Suprapubic skin (tissue), 4 donors: ENCODE results near the gene PGM5. TPM values are rescaled to one million over a fixed set of nuclear protein-coding genes. Genes with fewer than 3 reads are reported as not detected.

Experiments
- DNase-seq, 2 donors: peaks; one replicate each; pipeline ENCODE4 v3.0.0-alpha.2; 2019; ENCODE audit warnings: low spot score in 2 of 2
- H3K27ac ChIP-seq: fragments of 200-600 bp; sonication (generic); one replicate; pipeline ENCODE4 v1.5.1; 2019
- H3K27me3 ChIP-seq: fragments of 200-600 bp; sonication (generic); one replicate; pipeline ENCODE4 v1.5.1; 2019
- H3K36me3 ChIP-seq: fragments of 200-600 bp; sonication (generic); one replicate; pipeline ENCODE4 v1.5.1; 2019
- H3K4me1 ChIP-seq: fragments of 200-600 bp; sonication (generic); one replicate; pipeline ENCODE4 v1.5.1; 2019
- H3K4me3 ChIP-seq: fragments of 200-600 bp; sonication (generic); one replicate; pipeline ENCODE4 v1.5.1; 2019; ENCODE audit warnings: mild to moderate bottlenecking
- H3K9me3 ChIP-seq: fragments of 200-600 bp; sonication (generic); one replicate; pipeline ENCODE4 v1.5.1; 2019
- EP300 ChIP-seq: sonication (generic); formaldehyde crosslinking; IDR thresholded peaks from one replicate; pipeline ENCODE4 v1.6.1; 2017; ENCODE audit warnings: antibody characterized with exemption
- POLR2A ChIP-seq, 2 donors: fragments of 450-650 bp; IDR thresholded peaks; one replicate each; pipeline ENCODE4 v1.6.1; 2017; ENCODE audit warnings: antibody characterized with exemption in 2 of 2, mild to moderate bottlenecking in 2 of 2, moderate library complexity in 2 of 2
- POLR2AphosphoS5 ChIP-seq, 3 donors: sonication (generic); formaldehyde crosslinking; IDR thresholded peaks; one replicate each; pipeline ENCODE4 v1.6.1; 2017; ENCODE audit warnings: antibody characterized with exemption in 3 of 3
- WGBS: methylation state at CpG from one replicate; pipeline ENCODE4 v1.1.5; 2018; 5-methylcytosine and 5-hydroxymethylcytosine counted together
- total RNA-seq, 4 donors: library from RNA; depleted of rRNA; stranded (reverse); fragments of >200 nt; gene quantifications; one replicate each; pipeline ENCODE4 v1.1.0, GENCODE V29; 2016
- TF ChIP-seq, protein P1 (sequence below), 2 donors: fragments of 200-600 bp in 1 of 2; fragments of 450-650 bp in 1 of 2; sonication (generic) in 1 of 2; IDR thresholded peaks; one replicate each; pipeline ENCODE4 v1.5.1; 2016 to 2019; ENCODE audit warnings: antibody characterized with exemption in 2 of 2, mild to moderate bottlenecking in 1 of 2, moderate library complexity in 1 of 2

Gene PGM5
- total RNA-seq, 4 donors from 2014 or later = 5.1 to 10.6 (median 6.1) TPM

GRCh38 chr9:68540712-68541535, 184.5 kb downstream of the PGM5 start, which contains the start of gene TMEM252:
TMEM252 (minus strand) TSS chr9:68540883; CDS start chr9:68540814, 69 bp downstream.
- no peaks in the 10 kb centered on the region for H3K27me3 ChIP-seq
- no peaks in the 10 kb centered on the region for H3K4me1 ChIP-seq
- no peaks in the 10 kb centered on the region for H3K36me3 ChIP-seq
- no peaks in the 10 kb centered on the region for H3K9me3 ChIP-seq
- TF ChIP-seq EP300 (no peak), POLR2A (IDR thresholded peaks at IDR 0.05) (no peak), POLR2AphosphoS5 (IDR thresholded peaks at IDR 0.05) (no peak)
- TF ChIP-seq, protein P1, sequence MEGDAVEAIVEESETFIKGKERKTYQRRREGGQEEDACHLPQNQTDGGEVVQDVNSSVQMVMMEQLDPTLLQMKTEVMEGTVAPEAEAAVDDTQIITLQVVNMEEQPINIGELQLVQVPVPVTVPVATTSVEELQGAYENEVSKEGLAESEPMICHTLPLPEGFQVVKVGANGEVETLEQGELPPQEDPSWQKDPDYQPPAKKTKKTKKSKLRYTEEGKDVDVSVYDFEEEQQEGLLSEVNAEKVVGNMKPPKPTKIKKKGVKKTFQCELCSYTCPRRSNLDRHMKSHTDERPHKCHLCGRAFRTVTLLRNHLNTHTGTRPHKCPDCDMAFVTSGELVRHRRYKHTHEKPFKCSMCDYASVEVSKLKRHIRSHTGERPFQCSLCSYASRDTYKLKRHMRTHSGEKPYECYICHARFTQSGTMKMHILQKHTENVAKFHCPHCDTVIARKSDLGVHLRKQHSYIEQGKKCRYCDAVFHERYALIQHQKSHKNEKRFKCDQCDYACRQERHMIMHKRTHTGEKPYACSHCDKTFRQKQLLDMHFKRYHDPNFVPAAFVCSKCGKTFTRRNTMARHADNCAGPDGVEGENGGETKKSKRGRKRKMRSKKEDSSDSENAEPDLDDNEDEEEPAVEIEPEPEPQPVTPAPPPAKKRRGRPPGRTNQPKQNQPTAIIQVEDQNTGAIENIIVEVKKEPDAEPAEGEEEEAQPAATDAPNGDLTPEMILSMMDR (IDR thresholded peaks at IDR 0.05) = no peak
- WGBS = 44% methylated on average over 8 of the region's 8 CpGs
- H3K27ac ChIP-seq = no peak within 1 kb of the TSS
- DNase-seq = no peak
- H3K4me3 ChIP-seq = no peak within 1 kb of the TSS

DNA sequence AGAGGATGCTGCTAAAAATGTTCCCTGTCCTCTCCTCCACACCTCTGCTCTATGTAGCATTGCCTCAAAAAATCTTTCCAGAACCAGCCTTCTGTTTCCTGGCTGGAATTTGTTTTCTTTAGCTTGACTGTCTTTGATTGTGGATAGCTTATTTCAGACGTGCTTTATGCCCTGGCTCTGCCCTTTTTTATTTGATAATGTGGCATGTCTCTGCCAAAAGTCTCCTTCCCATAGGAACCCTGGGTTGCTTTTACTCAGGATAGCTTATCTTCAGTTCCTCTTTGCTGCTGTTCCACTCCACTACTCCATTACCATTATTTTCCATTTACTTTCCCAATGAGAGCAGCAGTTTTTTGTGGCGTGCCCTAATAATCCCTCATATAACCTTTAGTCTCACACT, 185.2 kb downstream of the PGM5 start:
- H3K36me3 ChIP-seq = no peaks in the 10 kb centered on the region
- no peaks in the 10 kb centered on the region for H3K27me3 ChIP-seq
- WGBS = 47% methylated on average over 2 of the region's 2 CpGs
- H3K4me1 ChIP-seq = no peaks in the 10 kb centered on the region
- no peak for DNase-seq
- H3K9me3 ChIP-seq = no peaks in the 10 kb centered on the region
- no peak overlapping the region for H3K27ac ChIP-seq
- TF ChIP-seq POLR2A (IDR thresholded peaks at IDR 0.05) (no peak), POLR2AphosphoS5 (IDR thresholded peaks at IDR 0.05) (no peak), EP300 (no peak)
- TF ChIP-seq, protein P1 (IDR thresholded peaks at IDR 0.05) = no peak
- no peak overlapping the region for H3K4me3 ChIP-seq

- Histone ChIP-seq H3K36me3 (no peaks in the 10 kb centered on the region), H3K27ac (no peak overlapping the region), H3K4me1 (no peaks in the 10 kb centered on the region), H3K4me3 (no peak overlapping the region), H3K27me3 (no peaks in the 10 kb centered on the region), H3K9me3 (no peaks in the 10 kb centered on the region)
- TF ChIP-seq POLR2AphosphoS5 (IDR thresholded peaks at IDR 0.05) (no peak), POLR2A (IDR thresholded peaks at IDR 0.05) (no peak), EP300 (no peak)
- TF ChIP-seq, protein P1 (IDR thresholded peaks at IDR 0.05) = no peak
- 88% methylated on average over 3 of the region's 3 CpGs for WGBS
- no peak for DNase-seq
Observed at GRCh38 chr9:68545033-68545705, 188.8 kb downstream of the PGM5 start.

DNA sequence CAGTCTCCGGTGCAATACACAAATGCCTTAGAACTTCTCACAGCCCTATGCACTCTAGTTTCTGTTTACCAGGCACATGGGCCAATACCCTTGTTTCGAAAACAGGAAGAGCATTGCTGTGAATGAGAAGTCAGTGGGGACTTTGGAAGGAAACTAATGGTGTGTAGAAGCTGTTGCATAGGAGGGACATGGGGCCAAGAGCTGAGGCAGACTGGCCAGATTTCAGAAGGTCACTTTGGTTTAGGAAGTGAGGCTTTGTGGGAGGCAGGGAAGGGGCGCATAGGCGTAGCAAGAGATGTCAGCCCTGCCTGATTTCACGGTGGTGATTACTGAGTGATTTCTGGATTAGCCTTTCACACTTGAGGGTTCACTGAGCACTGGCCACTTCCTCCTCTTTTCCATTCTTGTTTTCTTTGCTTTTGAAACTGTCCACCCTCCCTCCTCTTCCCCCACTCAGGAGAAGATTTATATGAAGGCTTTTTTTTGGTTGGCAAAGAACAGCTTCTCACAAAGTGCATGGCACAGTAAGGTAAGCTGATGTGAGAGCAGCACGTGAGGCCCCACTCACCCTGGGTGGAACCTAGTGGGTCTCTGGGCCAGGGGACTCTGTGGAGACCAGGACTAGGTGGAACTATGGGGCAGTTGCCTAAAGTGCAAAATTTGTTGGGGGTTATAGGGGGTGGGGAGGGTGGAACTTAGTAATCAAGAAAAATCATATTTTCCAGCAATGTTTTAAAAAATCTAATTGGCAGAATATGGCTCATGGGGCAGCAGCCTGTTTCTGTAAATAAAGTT, 190.4 kb downstream of the PGM5 start:
- no peaks in the 10 kb centered on the region for H3K9me3 ChIP-seq
- WGBS = 71% methylated on average over 6 of the region's 6 CpGs
- H3K27me3 ChIP-seq = no peaks in the 10 kb centered on the region
- H3K4me1 ChIP-seq = no peaks in the 10 kb centered on the region
- no peak for TF ChIP-seq POLR2A (IDR thresholded peaks at IDR 0.05)
- TF ChIP-seq, protein P1 (IDR thresholded peaks at IDR 0.05) = no peak
- TF ChIP-seq EP300 = no peak
- TF ChIP-seq POLR2AphosphoS5 (IDR thresholded peaks at IDR 0.05) = no peak
- peak overlapping the region; percentile 50 for H3K27ac ChIP-seq
- DNase-seq = no peak
- H3K36me3 ChIP-seq = no peaks in the 10 kb centered on the region
- H3K4me3 ChIP-seq = no peak overlapping the region
